SK-N-SH (cell line): ENCODE results near the gene ZNF462. TPM values are rescaled to one million over a fixed set of nuclear protein-coding genes. Genes with fewer than 3 reads are reported as not detected.
A peak's percentile ranks its signal among the peaks of the same experiment; 100 is the strongest.

ENCODE experiments used
- CTCF ChIA-PET: fragments of 300-600, 350-600 bp; formaldehyde crosslinking; extraction: SDS; loops from one replicate; lab custom pipeline; 2021; lab: Yijun Ruan, JAX
- POLR2A ChIA-PET: fragments of 350-600 bp; sonication (Branson Sonifier 250); formaldehyde crosslinking; extraction: SDS; loops from one replicate; lab custom pipeline; 2020; ENCODE audit warnings: antibody characterized with exemption, inconsistent platforms; lab: Yijun Ruan, JAX
- DNase-seq: peaks from one replicate; pipeline ENCODE4 v3.0.0; 2012
- H2AFZ ChIP-seq: fragments of 200-600 bp; sonication (generic); 2 replicates; pipeline ENCODE4 v1.8.1; 2016; ENCODE audit warnings: antibody characterized with exemption, mild to moderate bottlenecking, low read depth
- H3F3A ChIP-seq: fragments of 200-600 bp; sonication (generic); replicated peaks from 2 replicates; pipeline ENCODE3; 2016; ENCODE audit warnings: antibody characterized with exemption, mild to moderate bottlenecking; ENCODE audit not compliant: insufficient read depth
- H3K27ac ChIP-seq, 2 experiments: fragments of 200-500 bp in 1 of 2; fragments of 200-600 bp in 1 of 2; sonication (Bioruptor generic) in 1 of 2; sonication (generic), shearing (Covaris generic) in 1 of 2; 2 replicates each; pipeline versions ENCODE4 v1.5.1 to v1.6.1; 2014 to 2016; ENCODE audit warnings: low read depth in 2 of 2, inconsistent platforms in 1 of 2, low read length in 1 of 2, mild to moderate bottlenecking in 1 of 2, mixed read lengths in 1 of 2
- H3K27me3 ChIP-seq: fragments of 200-600 bp; sonication (generic), shearing (Covaris generic); 2 replicates; pipeline ENCODE4 v1.6.1; 2016; ENCODE audit warnings: mixed run types; ENCODE audit not compliant: insufficient read depth
- H3K36me3 ChIP-seq, 2 experiments: fragments of 200-500 bp in 1 of 2; fragments of 200-600 bp in 1 of 2; sonication (Bioruptor generic) in 1 of 2; sonication (generic) in 1 of 2; replicated peaks in 1 of 2; 2 replicates each; pipeline versions ENCODE3 to v1.5.1; 2014 to 2016; ENCODE audit warnings: low read length in 1 of 2, mild to moderate bottlenecking in 1 of 2; ENCODE audit not compliant: insufficient read depth in 2 of 2, control insufficient read depth in 1 of 2
- H3K4me1 ChIP-seq, 2 experiments: fragments of 200-500 bp in 1 of 2; fragments of 200-600 bp in 1 of 2; sonication (Bioruptor generic) in 1 of 2; sonication (generic), shearing (Covaris generic) in 1 of 2; 2 replicates each; pipeline versions ENCODE4 v1.5.1 to v1.6.1; 2014 to 2016; ENCODE audit warnings: low read depth in 1 of 2, low read length in 1 of 2, mixed run types in 1 of 2; ENCODE audit not compliant: insufficient read depth in 2 of 2, control insufficient read depth in 1 of 2
- H3K4me2 ChIP-seq: fragments of 200-600 bp; sonication (generic), shearing (Covaris generic); 2 replicates; pipeline ENCODE4 v1.6.1; 2017; ENCODE audit warnings: mixed run types
- H3K4me3 ChIP-seq, 2 experiments: fragments of 200-500 bp in 1 of 2; fragments of 200-600 bp in 1 of 2; sonication (Bioruptor generic) in 1 of 2; sonication (generic), shearing (Covaris generic) in 1 of 2; 2 replicates each; pipeline versions ENCODE4 v1.5.1 to v1.8.1; 2014 to 2016; ENCODE audit warnings: low read depth in 2 of 2, inconsistent platforms in 1 of 2, low read length in 1 of 2, mild to moderate bottlenecking in 1 of 2, mixed read lengths in 1 of 2, moderate library complexity in 1 of 2
- H3K79me2 ChIP-seq: fragments of 200-600 bp; sonication (generic); 2 replicates; pipeline ENCODE4 v1.8.1; 2017; ENCODE audit warnings: mild to moderate bottlenecking; ENCODE audit not compliant: insufficient read depth
- H3K9ac ChIP-seq: fragments of 200-600 bp; sonication (generic); 2 replicates; pipeline ENCODE4 v1.6.1; 2017; ENCODE audit warnings: mixed run types
- H3K9me2 ChIP-seq: fragments of 200-600 bp; sonication (generic); 2 replicates; pipeline ENCODE4 v1.6.1; 2017; ENCODE audit warnings: mixed run types
- H3K9me3 ChIP-seq: fragments of 200-600 bp; sonication (generic); 2 replicates; pipeline ENCODE4 v1.6.1; 2017; ENCODE audit warnings: mixed run types, mild to moderate bottlenecking, moderate library complexity
- H4K20me1 ChIP-seq: fragments of 200-600 bp; sonication (generic); 2 replicates; pipeline ENCODE4 v1.6.1; 2017; ENCODE audit warnings: mild to moderate bottlenecking, mixed run types; ENCODE audit not compliant: insufficient read depth
- CHD2 ChIP-seq: fragments of 150-350 bp; IDR thresholded peaks from 2 replicates; pipeline ENCODE4 v1.6.1; 2018; ENCODE audit warnings: low read length; ENCODE audit not compliant: partially characterized antibody
- ELF1 ChIP-seq: IDR thresholded peaks from 2 replicates; pipeline ENCODE4 v1.4.0; 2012
- EZH2phosphoT487 ChIP-seq: fragments of 200-600 bp; sonication (generic); IDR thresholded peaks from 2 replicates; pipeline ENCODE4 v1.6.1; 2017; ENCODE audit warnings: low read depth, mixed run types, mild to moderate bottlenecking, antibody characterized with exemption, moderate library complexity, borderline replicate concordance
- FOXM1 ChIP-seq: IDR thresholded peaks from 2 replicates; pipeline ENCODE4 v1.4.0; 2012; ENCODE audit warnings: low read depth, mild to moderate bottlenecking
- GATA2 ChIP-seq: sonication (generic); formaldehyde crosslinking; IDR thresholded peaks from 2 replicates; pipeline ENCODE4 v1.5.0; 2020; ENCODE audit warnings: mild to moderate bottlenecking, missing genetic modification reagents
- MXI1 ChIP-seq: IDR thresholded peaks from 2 replicates; pipeline ENCODE4 v1.6.1; 2012; ENCODE audit warnings: mild to moderate bottlenecking, low read depth, low read length, improper control_type of control experiment
- NFIC ChIP-seq: IDR thresholded peaks from 2 replicates; pipeline ENCODE4 v1.4.0; 2012; ENCODE audit warnings: borderline replicate concordance
- RFX5 ChIP-seq: IDR thresholded peaks from 2 replicates; pipeline ENCODE4 v1.6.1; 2012; ENCODE audit warnings: mild to moderate bottlenecking, improper control_type of control experiment, low read length
- SIN3A ChIP-seq: IDR thresholded peaks from 2 replicates; pipeline ENCODE4 v1.6.1; 2012; ENCODE audit warnings: low read depth, mild to moderate bottlenecking, low read length, moderate library complexity, borderline replicate concordance
- TAF1 ChIP-seq: IDR thresholded peaks from 2 replicates; pipeline ENCODE4 v1.6.1; 2012; ENCODE audit warnings: low read depth, mild to moderate bottlenecking, low read length, moderate library complexity, borderline replicate concordance
- TCF12 ChIP-seq: IDR thresholded peaks from 2 replicates; pipeline ENCODE4 v1.4.0; 2012
- WGBS: methylation state at CpG from one replicate; pipeline ENCODE4 v1.1.6; 2017; ENCODE audit warnings: low lambda C conversion rate; 5-methylcytosine and 5-hydroxymethylcytosine counted together
- polyA plus RNA-seq, 3 experiments: library from polyadenylated mRNA; depleted of rRNA; stranded (reverse); fragments of >200 nt; gene quantifications; 2 replicates each; pipeline ENCODE4 v1.2.3, GENCODE V29; 2012
- TF ChIP-seq, protein P1 (sequence below): IDR thresholded peaks from 2 replicates; pipeline ENCODE4 v1.4.0; 2012; ENCODE audit warnings: low read depth, borderline replicate concordance
- TF ChIP-seq, protein P2 (sequence below): IDR thresholded peaks from 2 replicates; pipeline ENCODE4; 2012
- TF ChIP-seq, protein P3 (sequence below): IDR thresholded peaks from 2 replicates; pipeline ENCODE4 v1.4.0; 2012; ENCODE audit warnings: low read depth

ZNF462 gene
- polyA plus RNA-seq, 1 of the 3 experiments (the other 2 are of a cell fraction) = 5.2 TPM

DNA sequence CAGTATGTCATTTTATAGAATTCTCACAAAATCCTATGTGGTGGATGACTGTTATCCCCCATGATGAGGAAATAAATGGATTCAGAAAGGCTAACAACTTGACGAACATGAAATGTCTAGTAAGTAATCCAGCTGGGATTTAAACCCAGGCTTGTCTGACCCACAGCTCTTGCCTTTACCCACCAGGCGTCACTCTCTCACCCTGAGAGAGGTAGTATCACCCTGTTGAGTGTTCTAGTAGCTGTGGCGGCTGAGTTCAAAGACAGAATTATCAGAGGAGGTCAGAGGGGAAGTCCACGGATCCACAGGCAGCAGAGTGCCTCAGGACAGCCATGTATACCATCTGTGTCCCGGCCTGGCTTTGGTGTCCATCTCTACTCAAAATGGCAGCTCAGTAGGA lies 113.8 kb downstream of the ZNF462 start:
- ChIA-PET CTCF (no interaction called here), POLR2A (no interaction called here)
- H3K4me1 ChIP-seq = peaks cover 0 to under 1% of the 10 kb centered on the region in 2 experiments; a peak in 1 of 4 replicates
- H3K27ac ChIP-seq = no peak overlapping the region
- no peaks in the 10 kb centered on the region for H3K9me2 ChIP-seq
- no peaks in the 10 kb centered on the region for H4K20me1 ChIP-seq
- WGBS = 92% methylated on average over 5 of the region's 5 CpGs
- H3K9me3 ChIP-seq = no peaks in the 10 kb centered on the region
- DNase-seq = no peak
- no peaks in the 10 kb centered on the region for H3F3A ChIP-seq
- H2AFZ ChIP-seq = no peak overlapping the region
- H3K4me3 ChIP-seq = no peak overlapping the region
- H3K9ac ChIP-seq = no peak overlapping the region
- H3K36me3 ChIP-seq = peaks cover 10 to 86% of the 10 kb centered on the region in 2 experiments
- no peak overlapping the region for H3K4me2 ChIP-seq
- no peak for TF ChIP-seq GATA2 (CRISPR knock-in tag)
- no peak for TF ChIP-seq EZH2phosphoT487
- TF ChIP-seq, protein P1, sequence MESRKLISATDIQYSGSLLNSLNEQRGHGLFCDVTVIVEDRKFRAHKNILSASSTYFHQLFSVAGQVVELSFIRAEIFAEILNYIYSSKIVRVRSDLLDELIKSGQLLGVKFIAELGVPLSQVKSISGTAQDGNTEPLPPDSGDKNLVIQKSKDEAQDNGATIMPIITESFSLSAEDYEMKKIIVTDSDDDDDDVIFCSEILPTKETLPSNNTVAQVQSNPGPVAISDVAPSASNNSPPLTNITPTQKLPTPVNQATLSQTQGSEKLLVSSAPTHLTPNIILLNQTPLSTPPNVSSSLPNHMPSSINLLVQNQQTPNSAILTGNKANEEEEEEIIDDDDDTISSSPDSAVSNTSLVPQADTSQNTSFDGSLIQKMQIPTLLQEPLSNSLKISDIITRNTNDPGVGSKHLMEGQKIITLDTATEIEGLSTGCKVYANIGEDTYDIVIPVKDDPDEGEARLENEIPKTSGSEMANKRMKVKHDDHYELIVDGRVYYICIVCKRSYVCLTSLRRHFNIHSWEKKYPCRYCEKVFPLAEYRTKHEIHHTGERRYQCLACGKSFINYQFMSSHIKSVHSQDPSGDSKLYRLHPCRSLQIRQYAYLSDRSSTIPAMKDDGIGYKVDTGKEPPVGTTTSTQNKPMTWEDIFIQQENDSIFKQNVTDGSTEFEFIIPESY = no peak
- TF ChIP-seq TAF1 = no peak
- TF ChIP-seq FOXM1 = no peak
- TF ChIP-seq SIN3A = no peak
- no peak for TF ChIP-seq TCF12
- no peak for TF ChIP-seq CHD2
- H3K79me2 ChIP-seq = no peaks in the 10 kb centered on the region
- H3K27me3 ChIP-seq = no peaks in the 10 kb centered on the region

DNA sequence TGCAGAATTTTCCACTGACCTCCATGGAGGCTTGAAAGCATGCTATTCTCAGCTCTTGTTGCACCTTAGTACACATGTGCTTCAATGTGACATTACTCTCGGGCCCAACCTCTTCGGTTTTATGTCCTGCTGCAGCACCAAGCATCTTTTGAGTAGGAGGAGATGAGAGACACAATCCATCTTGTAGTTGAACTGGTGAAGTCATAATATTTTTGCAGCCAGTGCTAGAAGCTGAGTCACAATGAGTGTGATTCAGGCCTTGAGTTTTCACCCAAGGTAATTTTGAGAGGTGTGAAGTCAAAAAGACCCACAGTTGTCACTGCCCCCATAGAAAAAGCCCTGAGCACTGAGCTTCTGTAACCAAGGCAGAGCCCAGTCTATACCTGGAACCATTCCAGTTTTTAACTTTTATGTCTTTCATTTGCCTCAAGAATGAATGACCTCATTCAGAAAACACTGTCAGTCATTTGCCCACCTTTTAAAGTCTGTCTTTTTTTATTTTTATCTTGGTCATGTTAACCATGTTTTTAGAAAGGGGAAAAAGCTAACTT lies 117.7 kb downstream of the ZNF462 start:
- Histone ChIP-seq H3K27me3 (no peaks in the 10 kb centered on the region), H3K9ac (no peak overlapping the region), H3K4me3 (no peak overlapping the region), H4K20me1 (no peaks in the 10 kb centered on the region), H3F3A (no peaks in the 10 kb centered on the region), H3K4me1 (peaks cover 0 to 11% of the 10 kb centered on the region in 2 experiments; a peak in 2 of 4 replicates), H3K36me3 (peaks cover 12 to 71% of the 10 kb centered on the region in 2 experiments), H2AFZ (no peak overlapping the region), H3K9me2 (no peaks in the 10 kb centered on the region), H3K79me2 (no peaks in the 10 kb centered on the region), H3K27ac (no peak overlapping the region), H3K4me2 (no peak overlapping the region), H3K9me3 (no peaks in the 10 kb centered on the region)
- ChIA-PET POLR2A (no interaction called here), CTCF (no interaction called here)
- DNase-seq = no peak
- WGBS = 80% methylated on average over 2 of the region's 2 CpGs
- TF ChIP-seq CHD2 (no peak), NFIC (peak; percentile 12; the same call in 1 of the 2 replicates), MXI1 (no peak), TCF12 (no peak), RFX5 (no peak), ELF1 (no peak)
- TF ChIP-seq, protein P2, sequence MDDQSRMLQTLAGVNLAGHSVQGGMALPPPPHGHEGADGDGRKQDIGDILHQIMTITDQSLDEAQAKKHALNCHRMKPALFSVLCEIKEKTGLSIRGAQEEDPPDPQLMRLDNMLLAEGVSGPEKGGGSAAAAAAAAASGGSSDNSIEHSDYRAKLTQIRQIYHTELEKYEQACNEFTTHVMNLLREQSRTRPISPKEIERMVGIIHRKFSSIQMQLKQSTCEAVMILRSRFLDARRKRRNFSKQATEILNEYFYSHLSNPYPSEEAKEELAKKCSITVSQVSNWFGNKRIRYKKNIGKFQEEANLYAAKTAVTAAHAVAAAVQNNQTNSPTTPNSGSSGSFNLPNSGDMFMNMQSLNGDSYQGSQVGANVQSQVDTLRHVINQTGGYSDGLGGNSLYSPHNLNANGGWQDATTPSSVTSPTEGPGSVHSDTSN = 0 out of 2 replicates have a peak, but pooled peaks have one; percentile 7
- TF ChIP-seq, protein P3, sequence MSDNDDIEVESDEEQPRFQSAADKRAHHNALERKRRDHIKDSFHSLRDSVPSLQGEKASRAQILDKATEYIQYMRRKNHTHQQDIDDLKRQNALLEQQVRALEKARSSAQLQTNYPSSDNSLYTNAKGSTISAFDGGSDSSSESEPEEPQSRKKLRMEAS = no peak
